Lung (tissue), 12 donors: Measurements from ENCODE around the gene MRGPRF. TPM values are rescaled to one million over a fixed set of nuclear protein-coding genes. Genes with fewer than 3 reads are reported as not detected.

Experiments
- ATAC-seq: fragments of 200-7000 bp; cut with Tn5 transposase; one replicate; pipeline ENCODE4 v1.9.1; 2020; ENCODE audit warnings: moderate number of reproducible peaks; ENCODE audit not compliant: insufficient read depth, low FRiP score
- DNase-seq, 3 donors: peaks; one replicate each; pipeline ENCODE4 v3.0.0-alpha.2; 2013 to 2017
- H3K27ac ChIP-seq, 2 donors: one replicate each; pipeline ENCODE4 v1.5.1; 2013; ENCODE audit warnings: mild to moderate bottlenecking in 2 of 2, moderate library complexity in 2 of 2, control low read depth in 1 of 2, inconsistent platforms in 1 of 2, low read depth in 1 of 2, low read length in 1 of 2
- H3K27me3 ChIP-seq, 3 donors: one replicate each; pipeline ENCODE4 v1.5.1; 2013; ENCODE audit warnings: low read length in 2 of 3; ENCODE audit not compliant: control insufficient read depth in 3 of 3, insufficient read depth in 3 of 3
- H3K36me3 ChIP-seq, 4 donors: one replicate each; pipeline ENCODE4 v1.5.1; 2013; ENCODE audit warnings: low read length in 4 of 4, mild to moderate bottlenecking in 1 of 4, moderate library complexity in 1 of 4; ENCODE audit not compliant: control insufficient read depth in 4 of 4, insufficient read depth in 4 of 4
- H3K4me1 ChIP-seq, 5 donors: one replicate each; pipeline ENCODE4 v1.5.1; 2013; ENCODE audit warnings: low read length in 5 of 5, mild to moderate bottlenecking in 2 of 5, moderate library complexity in 1 of 5; ENCODE audit not compliant: control insufficient read depth in 5 of 5, insufficient read depth in 5 of 5
- H3K4me3 ChIP-seq: one replicate; pipeline ENCODE4 v1.5.1; 2013; ENCODE audit warnings: mild to moderate bottlenecking, control low read depth, moderate library complexity
- H3K9ac ChIP-seq, 2 donors: one replicate each; pipeline ENCODE4 v1.5.1; 2013; ENCODE audit warnings: low read length in 2 of 2, control low read depth in 1 of 2; ENCODE audit not compliant: insufficient read depth in 1 of 2
- H3K9me3 ChIP-seq, 4 donors: one replicate each; pipeline ENCODE4 v1.5.1; 2013; ENCODE audit warnings: low read length in 3 of 4, mild to moderate bottlenecking in 1 of 4, moderate library complexity in 1 of 4; ENCODE audit not compliant: control insufficient read depth in 4 of 4, insufficient read depth in 3 of 4
- CTCF ChIP-seq: IDR thresholded peaks from 2 replicates; pipeline ENCODE4 v1.5.1; 2012; ENCODE audit warnings: mild to moderate bottlenecking; ENCODE audit errors: control extremely low read depth, extremely low read depth
- WGBS, 2 donors: extraction: QIAGEN DNeasy Blood & Tissue Kit; methylation state at CpG; one replicate each; pipeline ENCODE4 v1.1.7; 2013; 5-methylcytosine and 5-hydroxymethylcytosine counted together
- polyA plus RNA-seq, 2 donors: library from polyadenylated mRNA; stranded (reverse); fragments of 200-250 nt; gene quantifications; one replicate each; pipeline ENCODE4 v1.2.1, GENCODE V29; 2013
- total RNA-seq, 2 donors: library from RNA; depleted of rRNA in 1 of 2; stranded (reverse); fragments of >200 nt in 1 of 2; gene quantifications; one replicate each; pipeline ENCODE4 v1.2.1, GENCODE V29; 2014 to 2021
- donor health status: control.
- donor health status: control.
- donor health status: Bipolar disorder and iron deficiency.
- donor health status: healthy.
- donor health status: DM: yes; HTN: yes; CAD: no.

The MRGPRF gene
- total and polyA plus RNA-seq, 4 donors = 9.2 to 16.8 (median 12.2) TPM

GRCh38 chr11:69041516-69041915, 28.5 kb upstream of the MRGPRF start:
- Histone ChIP-seq H3K4me1 (peaks cover 0 to 12% (median 4%) of the 10 kb centered on the region in 5 donors), H3K36me3 (no peaks in the 10 kb centered on the region), H3K4me3 (no peak overlapping the region), H3K27ac (no peak overlapping the region), H3K27me3 (no peaks in the 10 kb centered on the region), H3K9ac (no peak overlapping the region), H3K9me3 (no peaks in the 10 kb centered on the region)
- WGBS, 2 donors = 86% methylated on average over 2 of the region's 2 CpGs
- no peak for TF ChIP-seq CTCF
- ATAC-seq (no peak), DNase-seq (no peak)

DNA sequence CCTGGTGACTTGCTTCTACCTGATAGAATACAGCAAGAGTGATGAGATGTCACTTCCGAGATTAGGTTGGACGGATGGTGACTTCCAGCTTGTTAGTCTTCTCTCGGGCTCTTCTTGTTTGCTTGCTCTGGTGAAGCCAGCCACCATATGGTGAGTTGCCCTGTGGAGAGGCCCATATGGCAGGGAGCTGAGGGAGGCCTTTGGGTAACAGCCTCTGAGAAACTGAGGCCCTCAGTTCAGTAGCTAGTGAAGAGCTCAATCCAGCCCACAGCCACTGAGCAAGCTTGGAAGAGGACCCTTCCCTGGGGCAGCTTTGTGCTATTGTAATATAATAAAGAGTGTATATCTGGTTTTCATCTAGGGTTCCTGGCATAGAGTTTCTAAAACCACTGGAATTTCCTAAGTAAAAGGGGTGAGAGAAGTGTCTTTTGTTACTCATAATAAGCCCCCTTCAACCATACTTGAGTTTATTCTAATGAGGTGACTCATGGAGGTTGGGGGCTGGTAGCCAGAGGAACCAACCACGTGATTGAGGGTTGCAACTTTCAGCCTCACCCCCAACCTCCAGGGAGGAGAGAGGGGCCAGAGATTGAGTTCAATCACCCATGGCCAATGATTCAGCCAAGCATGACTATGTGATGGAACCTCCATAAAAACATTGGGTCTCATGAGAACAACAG, 27.7 kb upstream of the MRGPRF start:
- DNase-seq (no peak), ATAC-seq (no peak)
- Histone ChIP-seq H3K4me3 (no peak overlapping the region), H3K9me3 (no peaks in the 10 kb centered on the region), H3K27ac (peak overlapping the region in 1 of 2 donors; percentile 15), H3K4me1 (peaks cover 2 to 17% (median 7%) of the 10 kb centered on the region in 5 donors), H3K27me3 (no peaks in the 10 kb centered on the region), H3K9ac (no peak overlapping the region), H3K36me3 (no peaks in the 10 kb centered on the region)
- WGBS, 2 donors = 75 to 80% methylated on average over 4 of the region's 4 CpGs
- TF ChIP-seq CTCF = no peak

DNA sequence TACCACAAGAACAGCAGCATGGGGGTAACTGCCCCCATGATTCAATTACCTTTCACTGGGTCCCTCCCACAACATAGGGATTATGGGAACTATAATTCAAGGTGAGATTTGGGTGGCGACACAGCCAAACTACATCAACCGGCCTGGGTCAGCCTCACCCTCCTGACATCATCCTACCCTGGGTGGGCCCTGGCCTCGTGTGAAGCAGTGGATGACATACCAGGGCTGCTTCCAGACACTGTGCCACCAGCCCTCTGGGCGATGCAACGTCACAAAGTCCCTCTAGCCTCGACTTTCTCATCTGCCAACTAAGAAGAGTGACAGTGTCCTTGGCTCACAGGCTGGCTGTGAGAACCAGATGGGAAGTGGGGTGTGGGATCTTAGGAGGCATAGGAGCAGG, 27.0 kb upstream of the MRGPRF start:
- Histone ChIP-seq H3K4me3 (no peak overlapping the region), H3K36me3 (no peaks in the 10 kb centered on the region), H3K9me3 (no peaks in the 10 kb centered on the region), H3K4me1 (peaks cover 2 to 24% (median 9%) of the 10 kb centered on the region in 5 donors), H3K9ac (no peak overlapping the region), H3K27me3 (no peaks in the 10 kb centered on the region), H3K27ac (peak overlapping the region in 1 of 2 donors; percentile 15)
- no peak for TF ChIP-seq CTCF
- 90% methylated on average over 6 of the region's 6 CpGs for WGBS, 2 donors
- ATAC-seq = no peak
- DNase-seq = no peak

DNA sequence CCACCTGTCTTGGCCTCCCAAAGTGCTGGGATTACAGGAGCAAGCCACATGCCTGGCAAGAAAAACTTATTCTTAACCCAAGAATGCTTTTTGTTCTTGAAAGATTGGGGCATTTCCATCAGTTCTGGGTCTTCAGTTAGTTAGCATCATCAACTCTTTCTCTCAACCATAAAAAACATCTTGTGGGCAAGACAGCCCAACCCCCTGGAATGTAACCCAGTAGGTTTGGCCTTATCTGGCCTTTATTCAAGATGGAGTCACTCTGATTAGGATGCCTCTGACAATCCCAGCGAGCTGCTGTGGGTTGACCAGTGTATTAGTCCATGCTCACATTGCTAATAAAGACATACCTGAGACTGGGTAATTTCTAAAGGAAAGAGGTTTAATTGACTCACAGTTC, 26.5 kb upstream of the MRGPRF start:
- H3K27ac ChIP-seq = no peak overlapping the region

More for the DNA sequence above, 26.5 kb upstream of the MRGPRF start:
- ATAC-seq = no peak
- 86 to 90% methylated on average over 1 of the region's 1 CpG for whole genome bisulfite sequencing, 2 donors
- peaks cover 2 to 18% (median 7%) of the 10 kb centered on the region in 5 donors for H3K4me1 ChIP-seq
- H3K9me3 ChIP-seq = no peaks in the 10 kb centered on the region
- TF ChIP-seq CTCF = no peak
- no peaks in the 10 kb centered on the region for H3K36me3 ChIP-seq
- no peak overlapping the region for H3K4me3 ChIP-seq
- H3K9ac ChIP-seq = no peak overlapping the region
- no peaks in the 10 kb centered on the region for H3K27me3 ChIP-seq
- no peak for DNase-seq
